HG03196 (cell line): ENCODE data around the gene MID2.
"Not testable (repeated sequence)": the region's sequence is repeated elsewhere in the genome, so short reads cannot be mapped to it uniquely, and the experiment has no call there.

ENCODE experiments used
- ATAC-seq: cut with Tn5 transposase; IDR thresholded peaks from one replicate; pipeline ENCODE4 v1.9.1; 2021; ENCODE audit not compliant: unreplicated experiment

The MID2 gene

GRCh38 chrX:107836958-107837357 is 11.3 kb downstream of the MID2 start:
- ATAC-seq = no peak

DNA sequence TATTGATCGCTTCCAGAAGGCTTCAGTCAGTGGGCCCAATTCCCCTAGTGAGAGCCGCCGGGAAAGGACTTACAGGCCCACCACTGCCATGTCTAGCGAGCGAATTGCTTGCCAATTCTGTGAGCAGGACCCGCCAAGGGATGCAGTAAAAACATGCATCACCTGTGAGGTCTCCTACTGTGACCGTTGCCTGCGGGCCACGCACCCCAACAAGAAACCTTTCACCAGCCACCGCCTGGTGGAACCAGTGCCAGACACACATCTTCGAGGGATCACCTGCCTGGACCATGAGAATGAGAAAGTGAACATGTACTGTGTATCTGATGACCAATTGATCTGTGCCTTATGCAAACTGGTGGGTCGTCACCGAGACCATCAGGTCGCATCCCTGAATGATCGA is 15.3 kb downstream of the MID2 start:
- no peak for ATAC-seq

DNA sequence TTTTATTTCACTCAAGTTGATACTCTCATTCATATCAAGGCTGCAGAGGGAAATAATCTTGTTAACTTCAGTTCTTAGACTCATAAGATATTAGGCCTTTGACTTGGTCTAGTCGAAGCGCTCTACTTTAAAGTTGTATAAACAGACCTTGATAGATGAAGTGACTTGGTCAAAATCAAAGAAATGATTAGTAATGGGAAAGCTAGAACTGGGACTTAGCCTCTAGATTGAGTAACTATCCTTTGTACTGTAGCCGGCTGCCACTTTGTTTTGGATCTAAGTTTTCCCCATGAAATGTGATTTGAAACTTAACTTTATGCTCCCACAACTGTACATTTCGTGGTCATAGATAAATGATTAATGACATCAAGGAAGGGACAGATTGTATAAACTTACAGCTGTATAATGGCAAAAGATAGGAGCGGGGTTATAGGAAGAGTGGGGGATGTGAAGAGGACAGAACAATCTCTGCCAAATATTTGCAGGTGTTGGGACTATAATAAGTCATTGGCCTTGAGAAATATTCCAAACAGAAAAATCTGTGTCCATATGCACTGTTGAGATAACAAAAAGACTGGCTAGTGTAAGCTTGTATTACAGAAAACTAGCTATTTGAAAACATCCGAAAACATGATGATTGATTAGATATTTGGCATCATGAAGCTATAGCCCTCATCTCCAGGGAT is 17.2 kb downstream of the MID2 start:
- ATAC-seq = no peak

- ATAC-seq = no peak
Measured at GRCh38 chrX:107845625-107846024, 20.0 kb downstream of the MID2 start.

DNA sequence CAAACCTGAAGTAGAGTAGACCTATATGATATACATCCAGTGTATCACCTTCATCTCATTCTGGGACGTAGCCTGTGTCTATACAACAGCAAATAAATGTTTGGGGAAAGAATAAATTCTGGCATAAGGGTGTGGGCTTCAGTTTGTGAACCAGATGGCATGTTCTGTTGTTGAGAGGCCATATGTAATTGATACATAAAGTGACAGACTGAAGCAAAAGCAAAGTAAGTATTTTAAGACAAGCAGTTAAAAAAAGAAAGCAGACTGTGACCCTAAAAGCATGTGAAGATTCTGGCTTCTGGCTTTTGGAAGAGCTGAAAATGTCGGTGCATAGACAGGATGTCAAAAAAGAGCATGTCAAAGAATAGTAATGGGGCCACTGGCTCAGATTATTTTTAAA is 22.9 kb downstream of the MID2 start:
- no peak for ATAC-seq

DNA sequence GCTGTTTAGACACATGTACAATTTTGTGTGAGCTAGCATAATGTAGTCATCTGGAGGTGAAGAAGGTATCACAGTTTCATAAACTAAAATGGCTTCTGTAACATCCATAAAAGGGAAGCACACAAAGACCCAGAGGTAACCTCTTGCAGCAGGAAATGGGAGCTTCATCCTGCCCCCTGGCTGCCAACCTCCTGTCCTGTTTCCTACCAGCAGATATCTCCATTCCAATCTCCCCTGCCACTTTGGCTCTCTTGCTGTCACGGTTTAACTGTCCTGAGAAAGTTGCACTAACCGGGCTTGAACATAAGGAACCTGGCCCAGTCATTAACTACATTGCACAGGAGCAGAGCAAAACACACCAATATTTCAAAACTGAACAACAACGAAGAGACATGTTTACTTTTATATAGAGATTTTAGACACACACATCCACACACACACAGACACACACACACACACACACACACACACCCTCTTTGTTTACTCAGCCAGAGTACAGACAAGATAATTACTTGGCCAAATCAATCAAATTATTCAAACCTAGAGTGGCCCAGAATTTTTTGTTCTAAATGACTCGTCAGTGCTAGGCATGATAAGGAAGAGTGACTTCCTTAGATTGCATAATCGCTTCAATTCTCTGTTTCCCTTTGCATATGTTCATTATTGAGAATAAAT is 24.2 kb downstream of the MID2 start:
- no peak for ATAC-seq

GRCh38 chrX:107850422-107850765 is 24.7 kb downstream of the MID2 start:
- no peak for ATAC-seq

DNA sequence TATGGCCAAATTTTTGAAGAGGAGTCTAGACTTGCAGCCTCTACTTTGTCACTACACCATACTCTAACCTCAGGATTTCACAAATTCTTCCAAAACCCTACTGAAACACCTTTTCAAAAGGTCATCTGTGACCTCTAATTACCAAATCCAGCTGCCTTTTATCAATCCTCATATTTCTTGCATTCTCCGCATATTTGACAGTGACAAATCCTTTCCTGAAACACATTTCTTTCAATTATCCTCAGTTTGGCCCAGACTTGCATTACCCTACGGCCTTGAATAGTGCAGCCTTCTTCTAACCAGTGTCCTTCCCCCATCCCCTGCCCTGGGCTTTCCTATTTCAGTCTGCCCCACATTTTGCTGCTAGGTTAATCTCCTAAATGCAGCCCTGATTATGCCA is 25.5 kb downstream of the MID2 start:
- ATAC-seq = no peak

- not testable (repeated sequence) for ATAC-seq
Measured at GRCh38 chrX:107851665-107852064, 26.0 kb downstream of the MID2 start.

DNA sequence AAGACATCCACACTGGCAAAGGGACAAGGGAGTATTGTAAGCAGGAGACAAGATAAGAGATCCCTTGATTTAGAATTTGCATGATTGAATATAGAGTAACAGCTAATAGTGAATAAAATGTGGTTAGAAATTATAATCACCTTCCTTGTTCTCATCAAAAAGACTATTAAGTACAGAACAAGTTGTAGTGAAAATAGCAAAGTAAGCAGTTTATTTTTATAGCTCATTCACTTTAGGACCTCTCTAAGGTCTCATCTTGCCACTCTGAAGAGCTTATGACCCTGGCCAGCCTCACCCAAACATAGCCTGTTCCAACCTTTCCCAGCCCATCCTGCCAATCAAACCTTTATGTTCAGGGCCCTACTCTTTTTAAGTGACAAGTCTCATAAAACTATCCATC is 30.6 kb downstream of the MID2 start:
- no peak for ATAC-seq

GRCh38 chrX:107857041-107857440 is 31.4 kb downstream of the MID2 start:
- not testable (repeated sequence) for ATAC-seq

GRCh38 chrX:107857837-107858236 is 32.2 kb downstream of the MID2 start:
- ATAC-seq = no peak

GRCh38 chrX:107861056-107861455 is 35.4 kb downstream of the MID2 start:
- ATAC-seq = no peak

GRCh38 chrX:107871136-107871535 is 45.5 kb downstream of the MID2 start:
- no peak for ATAC-seq

GRCh38 chrX:107878106-107878505 is 52.4 kb downstream of the MID2 start:
- ATAC-seq = no peak

GRCh38 chrX:107880054-107880610 is 54.5 kb downstream of the MID2 start:
- no peak for ATAC-seq

GRCh38 chrX:107894038-107894437 is 68.4 kb downstream of the MID2 start:
- no peak for ATAC-seq

DNA sequence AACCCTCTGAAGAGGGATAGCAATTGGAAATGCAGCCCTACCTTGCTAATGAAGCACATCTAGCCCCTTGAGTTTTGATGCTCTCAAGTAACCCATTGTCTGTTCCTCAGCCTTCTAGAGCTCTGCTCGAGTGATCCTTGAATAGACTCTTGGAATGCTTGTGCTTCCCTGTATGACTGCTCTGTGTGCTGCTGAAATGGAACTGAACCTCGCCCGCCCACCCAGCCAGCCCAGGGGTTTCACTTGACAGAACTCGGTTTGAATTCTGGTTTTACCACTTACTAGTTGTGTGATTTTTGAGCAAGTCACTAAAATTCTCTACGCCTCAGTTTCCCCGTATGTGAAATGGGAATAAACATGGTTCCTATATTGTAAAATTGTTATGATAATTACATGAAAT is 77.1 kb downstream of the MID2 start:
- ATAC-seq = no peak

DNA sequence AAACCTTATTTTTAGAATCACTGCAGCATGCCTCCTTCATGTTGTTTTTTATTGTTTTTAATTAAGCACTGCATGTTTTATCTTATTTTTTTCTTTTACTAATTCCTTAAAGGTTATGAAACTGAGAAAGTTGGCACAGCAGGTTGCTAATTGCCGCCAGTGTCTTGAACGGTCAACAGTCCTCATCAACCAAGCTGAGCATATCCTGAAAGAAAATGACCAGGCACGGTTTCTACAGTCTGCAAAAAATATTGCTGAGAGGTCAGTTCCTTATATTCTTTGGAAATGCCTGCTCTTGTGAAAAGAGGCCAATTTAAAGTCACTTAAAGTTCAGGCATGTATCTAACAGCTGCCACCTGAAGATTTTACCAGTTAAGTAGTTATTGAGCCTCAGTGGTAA is 79.7 kb downstream of the MID2 start:
- no peak for ATAC-seq

DNA sequence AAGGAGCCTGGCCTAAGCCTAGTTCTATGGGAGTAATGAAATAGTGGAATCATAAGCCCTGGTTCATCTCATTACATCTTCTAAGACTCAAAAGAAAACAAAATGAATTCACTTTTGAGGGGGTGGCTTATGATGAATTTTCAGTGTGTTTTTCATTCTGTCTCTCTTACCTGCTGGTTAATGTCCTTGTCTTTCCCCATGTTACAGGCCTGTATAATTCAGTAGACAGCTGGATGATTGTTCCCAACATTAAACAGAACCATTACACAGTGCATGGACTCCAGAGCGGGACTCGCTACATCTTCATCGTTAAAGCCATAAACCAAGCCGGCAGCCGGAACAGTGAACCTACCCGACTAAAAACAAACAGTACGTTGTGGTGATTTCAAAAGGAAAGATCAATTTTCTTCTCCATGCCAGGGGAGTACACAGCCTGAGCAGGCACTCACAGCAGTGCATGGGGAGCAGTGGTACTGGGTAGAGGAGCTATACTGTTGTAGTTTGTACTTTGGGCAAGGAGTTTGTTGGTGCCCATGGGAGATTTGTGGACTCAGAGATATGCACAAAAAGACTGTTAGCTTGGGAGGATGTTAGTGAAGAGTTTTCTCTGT is 98.6 kb downstream of the MID2 start:
- no peak for ATAC-seq

DNA sequence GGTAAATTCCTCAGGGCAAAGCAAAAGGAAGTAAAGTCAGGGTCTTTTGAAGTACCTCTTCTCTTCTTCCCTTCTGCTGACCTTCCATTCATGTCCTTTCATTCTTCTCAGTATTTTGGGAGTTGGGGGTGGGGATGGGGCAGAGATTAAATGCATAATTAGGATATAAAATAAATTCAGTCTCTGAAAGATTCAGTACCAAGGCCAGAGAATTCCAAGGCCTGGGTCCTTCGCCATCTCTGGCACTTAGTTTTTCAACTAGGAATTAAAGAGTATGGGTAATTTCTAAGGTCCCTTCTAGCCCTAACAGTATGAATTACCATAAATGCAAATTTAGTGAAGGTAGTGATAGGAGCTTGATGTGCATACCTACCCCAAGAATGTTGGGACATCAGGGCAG is 108.6 kb downstream of the MID2 start:
- ATAC-seq = no peak

DNA sequence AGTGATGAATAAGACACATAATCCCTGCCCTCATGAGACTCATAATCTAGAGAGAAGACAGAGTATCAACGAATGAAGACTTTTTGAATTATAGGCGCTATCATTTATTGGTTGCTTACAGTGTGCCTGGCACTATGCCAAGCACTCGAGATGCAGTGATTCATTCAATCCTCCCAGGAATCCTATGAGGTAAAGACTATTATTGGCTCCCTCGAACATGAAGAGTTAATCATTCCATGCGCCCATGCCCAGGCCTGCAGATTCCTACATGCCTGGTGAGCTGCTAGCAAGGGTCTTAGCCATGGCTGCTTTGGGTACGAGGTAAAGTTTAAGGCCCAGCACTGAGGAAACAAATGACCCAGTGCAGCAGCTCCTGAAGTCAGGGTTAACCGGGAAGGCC is 109.5 kb downstream of the MID2 start:
- no peak for ATAC-seq
